Stimulated activated CD8-positive, alpha-beta memory T cell treated with anti-CD3 and anti-CD28 coated beads, Interleukin-7, amount 100 ng/mL, for 1 hour (primary cell): ENCODE results near the gene RANGAP1.
"Not testable (repeated sequence)": the region's sequence is repeated elsewhere in the genome, so short reads cannot be mapped to it uniquely, and the experiment has no call there.

Source experiments
- DNase-seq, 2 donors: peaks; one replicate each; pipeline ENCODE4 v3.0.0-alpha.2; 2020; ENCODE audit warnings: low read depth in 2 of 2

The RANGAP1 gene

GRCh38 chr22:41300661-41301060 is 14.7 kb upstream of the RANGAP1 start:
- DNase-seq: no peak

- DNase-seq: no peak
Observed at GRCh38 chr22:41296826-41297667, 11.1 kb upstream of the RANGAP1 start.

- DNase-seq: not testable (repeated sequence)
Observed at GRCh38 chr22:41294816-41295215, 8.8 kb upstream of the RANGAP1 start.

GRCh38 chr22:41290262-41291221 is 4.6 kb upstream of the RANGAP1 start:
- DNase-seq: no peak

GRCh38 chr22:41289671-41290070 is 3.7 kb upstream of the RANGAP1 start:
- no peak for DNase-seq

- no peak for DNase-seq
Observed at GRCh38 chr22:41288245-41288946, 2.4 kb upstream of the RANGAP1 start.

GRCh38 chr22:41286639-41287091 is 678 bp upstream of the RANGAP1 start:
- no peak for DNase-seq

- DNase-seq: peak; percentile 54 to 58
Observed at GRCh38 chr22:41285441-41285819, 557 bp downstream of the RANGAP1 start.

GRCh38 chr22:41284465-41284864 is 1.5 kb downstream of the RANGAP1 start:
- no peak for DNase-seq

- no peak for DNase-seq
Observed at GRCh38 chr22:41280854-41281253, 5.1 kb downstream of the RANGAP1 start.

- no peak for DNase-seq
Observed at GRCh38 chr22:41280065-41280464, 5.9 kb downstream of the RANGAP1 start.

- no peak for DNase-seq
Observed at GRCh38 chr22:41274856-41275255, 11.1 kb downstream of the RANGAP1 start.

GRCh38 chr22:41273128-41273527 is 12.9 kb downstream of the RANGAP1 start:
- DNase-seq: no peak

GRCh38 chr22:41271787-41272186 is 14.2 kb downstream of the RANGAP1 start:
- DNase-seq: no peak

- no peak for DNase-seq
Observed at GRCh38 chr22:41267958-41268357, 18.0 kb downstream of the RANGAP1 start.

- no peak for DNase-seq
Observed at GRCh38 chr22:41264408-41264941, 21.5 kb downstream of the RANGAP1 start.

GRCh38 chr22:41263704-41264103 is 22.3 kb downstream of the RANGAP1 start:
- no peak for DNase-seq

GRCh38 chr22:41262250-41262765 is 23.7 kb downstream of the RANGAP1 start:
- no peak for DNase-seq

- no peak for DNase-seq
Observed at GRCh38 chr22:41261541-41262249, 24.3 kb downstream of the RANGAP1 start.

GRCh38 chr22:41260871-41261270 is 25.1 kb downstream of the RANGAP1 start:
- no peak for DNase-seq

- not testable (repeated sequence) for DNase-seq
Observed at GRCh38 chr22:41259756-41260155, 26.2 kb downstream of the RANGAP1 start.
